Gastroesophageal sphincter (tissue), 3 donors: ENCODE results near the gene TCEAL8.

ENCODE experiments used
- POLR2AphosphoS5 ChIP-seq: sonication (generic); formaldehyde crosslinking; IDR thresholded peaks from one replicate; pipeline ENCODE4 v1.6.1; 2017; ENCODE audit warnings: antibody characterized with exemption
- TF ChIP-seq, protein P1 (sequence below), 4 experiments: fragments of 200-600 bp in 2 of 4; fragments of 450-650 bp in 2 of 4; sonication (generic) in 1 of 4; IDR thresholded peaks; one replicate each; pipeline ENCODE4 v1.5.1; 2017 to 2019; ENCODE audit warnings: antibody characterized with exemption in 4 of 4, mild to moderate bottlenecking in 2 of 4, moderate library complexity in 2 of 4

DNA sequence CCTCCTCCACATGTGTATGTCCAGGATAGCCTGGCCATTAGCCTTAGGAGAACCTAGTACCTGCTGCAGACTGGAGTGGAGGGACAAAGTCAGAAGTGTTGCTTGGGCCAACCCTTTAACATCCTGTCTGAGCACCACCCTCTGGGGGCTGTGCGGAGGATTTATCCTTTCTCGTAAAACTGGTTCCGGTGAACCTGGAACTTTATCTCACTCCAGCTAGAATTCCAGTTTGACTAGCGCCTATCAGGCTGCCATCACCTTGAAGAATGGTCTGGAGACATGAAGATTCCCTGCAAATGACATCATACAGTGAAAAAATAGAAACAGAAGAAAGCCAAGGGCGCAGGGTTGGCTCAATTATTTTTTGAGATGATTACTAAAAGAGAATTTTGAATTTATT, 4.0 kb downstream of the TCEAL8 start:
- TF ChIP-seq, protein P1, sequence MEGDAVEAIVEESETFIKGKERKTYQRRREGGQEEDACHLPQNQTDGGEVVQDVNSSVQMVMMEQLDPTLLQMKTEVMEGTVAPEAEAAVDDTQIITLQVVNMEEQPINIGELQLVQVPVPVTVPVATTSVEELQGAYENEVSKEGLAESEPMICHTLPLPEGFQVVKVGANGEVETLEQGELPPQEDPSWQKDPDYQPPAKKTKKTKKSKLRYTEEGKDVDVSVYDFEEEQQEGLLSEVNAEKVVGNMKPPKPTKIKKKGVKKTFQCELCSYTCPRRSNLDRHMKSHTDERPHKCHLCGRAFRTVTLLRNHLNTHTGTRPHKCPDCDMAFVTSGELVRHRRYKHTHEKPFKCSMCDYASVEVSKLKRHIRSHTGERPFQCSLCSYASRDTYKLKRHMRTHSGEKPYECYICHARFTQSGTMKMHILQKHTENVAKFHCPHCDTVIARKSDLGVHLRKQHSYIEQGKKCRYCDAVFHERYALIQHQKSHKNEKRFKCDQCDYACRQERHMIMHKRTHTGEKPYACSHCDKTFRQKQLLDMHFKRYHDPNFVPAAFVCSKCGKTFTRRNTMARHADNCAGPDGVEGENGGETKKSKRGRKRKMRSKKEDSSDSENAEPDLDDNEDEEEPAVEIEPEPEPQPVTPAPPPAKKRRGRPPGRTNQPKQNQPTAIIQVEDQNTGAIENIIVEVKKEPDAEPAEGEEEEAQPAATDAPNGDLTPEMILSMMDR (IDR thresholded peaks at IDR 0.05), result no peak
- no peak for TF ChIP-seq POLR2AphosphoS5
